ENCODE data around the gene ATF7.
A peak's percentile ranks its signal among the peaks of the same experiment; 100 is the strongest.

ATF7 gene

DNA sequence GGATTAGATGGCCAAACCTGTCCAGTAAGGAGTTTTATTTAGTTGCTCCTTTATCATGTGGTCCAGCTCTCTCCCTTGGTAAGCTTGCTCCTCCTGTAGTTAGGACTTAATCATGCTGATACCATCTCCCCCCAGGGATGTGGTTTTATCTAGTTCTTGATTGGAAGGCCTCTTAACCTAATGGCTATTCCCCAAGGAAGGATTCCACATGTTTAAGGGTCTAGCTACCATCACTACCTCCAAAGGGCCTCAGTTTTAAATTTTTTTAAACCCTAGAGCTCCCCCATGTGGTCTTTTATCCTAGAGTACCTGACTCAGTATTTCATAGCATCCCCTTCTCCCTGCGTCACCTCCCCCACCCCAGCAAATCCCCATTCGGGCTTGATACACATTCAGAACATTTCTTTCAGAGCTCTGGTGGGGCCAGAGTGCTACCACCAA is 149.4 kb downstream of the ATF7 start:
- DNase-seq (ENCODE audit: low spot score) = no peak
- no peak overlapping the region for H3K27ac ChIP-seq
- ChIA-PET CTCF (interaction anchor here (0.5 to 1.0 kb wide), 5 partner anchors 15 to 156 kb away, joined by 3 to 10 read pairs (median 5); partner anchors contain the start of gene AAAS), POLR2A (ENCODE audit: low non-redundant PET) (no interaction called here)
- TF ChIP-seq CTCF (conservative IDR thresholded peaks at IDR 0.05; ENCODE audit: low read depth) = peak; percentile 35; the same call in 1 of the 2 replicates

DNA sequence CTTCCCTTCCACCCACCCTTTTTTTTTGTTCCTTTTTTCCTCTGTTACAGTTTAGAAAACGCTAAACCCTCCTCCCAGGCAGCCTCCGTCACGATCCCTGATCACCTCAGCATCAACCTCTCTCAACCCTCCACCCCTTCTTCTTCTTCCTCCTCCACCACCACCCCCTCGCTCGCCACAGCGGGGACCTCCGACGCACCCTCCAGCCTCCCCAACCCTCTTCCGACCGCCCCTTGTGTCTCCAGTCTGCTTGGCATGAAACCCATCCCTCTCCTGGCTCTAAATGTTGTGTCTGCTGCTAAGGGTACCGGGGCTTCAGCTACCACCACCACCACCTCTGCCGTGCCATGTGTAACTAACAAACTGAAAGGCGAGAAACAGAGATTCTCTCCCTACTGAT is 151.4 kb downstream of the ATF7 start:
- no peak for DNase-seq (ENCODE audit: low spot score)
- CTCF ChIA-PET = interaction anchor here (0.6 to 0.8 kb wide), 2 partner anchors 10 to 275 kb away, joined by 4 to 5 read pairs; no protein-coding TSS in a partner anchor
- POLR2A ChIA-PET (ENCODE audit: low non-redundant PET) = no interaction called here
- TF ChIP-seq CTCF (conservative IDR thresholded peaks at IDR 0.05; ENCODE audit: low read depth) = no peak
- H3K27ac ChIP-seq = no peak overlapping the region

- no peak for DNase-seq (ENCODE audit: low spot score)
- POLR2A ChIA-PET (ENCODE audit: low non-redundant PET) = no interaction called here
- H3K27ac ChIP-seq = no peak overlapping the region
- no peak for TF ChIP-seq CTCF (conservative IDR thresholded peaks at IDR 0.05; ENCODE audit: low read depth)
- CTCF ChIA-PET = no interaction called here
Observed at GRCh38 chr12:53474077-53474476, 152.1 kb downstream of the ATF7 start.

DNA sequence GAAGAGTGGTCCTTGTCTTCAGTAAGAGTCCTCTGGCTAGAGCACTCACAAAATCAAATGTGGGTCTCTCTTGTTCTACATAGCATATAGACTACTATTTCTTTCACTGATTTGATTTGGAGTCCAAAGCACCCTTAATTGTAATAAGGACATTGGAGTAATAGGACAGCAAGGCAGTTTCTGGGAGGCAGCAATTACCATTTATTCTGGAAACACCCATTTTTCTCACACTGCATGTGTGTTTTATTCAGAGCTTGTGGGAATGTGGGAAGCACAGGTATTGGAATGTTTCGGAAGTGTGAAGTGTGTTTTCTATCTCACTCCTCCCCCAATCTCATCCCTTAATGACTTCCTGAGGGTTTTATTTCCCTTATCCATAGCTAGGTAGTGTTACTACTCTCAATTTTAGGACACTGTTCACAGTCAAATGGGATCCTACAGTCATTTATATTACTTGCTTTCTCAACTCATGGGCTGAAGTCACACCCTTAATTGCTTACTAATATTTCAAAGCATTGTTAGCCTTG is 154.1 kb downstream of the ATF7 start:
- ChIA-PET CTCF (no interaction called here), POLR2A (ENCODE audit: low non-redundant PET) (no interaction called here)
- H3K27ac ChIP-seq = no peak overlapping the region
- no peak for TF ChIP-seq CTCF (conservative IDR thresholded peaks at IDR 0.05; ENCODE audit: low read depth)
- no peak for DNase-seq (ENCODE audit: low spot score)

- ChIA-PET CTCF (no interaction called here), POLR2A (ENCODE audit: low non-redundant PET) (no interaction called here)
- no peak for TF ChIP-seq CTCF (conservative IDR thresholded peaks at IDR 0.05; ENCODE audit: low read depth)
- no peak overlapping the region for H3K27ac ChIP-seq
- DNase-seq (ENCODE audit: low spot score) = no peak
Observed at GRCh38 chr12:53468282-53468681, 157.9 kb downstream of the ATF7 start.

- H3K27ac ChIP-seq = no peak overlapping the region
- TF ChIP-seq CTCF (conservative IDR thresholded peaks at IDR 0.05; ENCODE audit: low read depth) = no peak
- CTCF ChIA-PET = no interaction called here
- DNase-seq (ENCODE audit: low spot score) = no peak
- POLR2A ChIA-PET (ENCODE audit: low non-redundant PET) = no interaction called here
Observed at GRCh38 chr12:53467880-53468279, 158.3 kb downstream of the ATF7 start.
